HG03064 (cell line): Measurements from ENCODE around the gene COBLL1.

ENCODE experiments used
- ATAC-seq: cut with Tn5 transposase; IDR thresholded peaks from one replicate; pipeline ENCODE4 v1.9.1; 2021; ENCODE audit warnings: low read depth; ENCODE audit not compliant: unreplicated experiment

Gene COBLL1

GRCh38 chr2:164764474-164764873, 77.1 kb downstream of the COBLL1 start:
- no peak for ATAC-seq

- ATAC-seq, result no peak
Measured at GRCh38 chr2:164763431-164763830, 78.2 kb downstream of the COBLL1 start.

DNA sequence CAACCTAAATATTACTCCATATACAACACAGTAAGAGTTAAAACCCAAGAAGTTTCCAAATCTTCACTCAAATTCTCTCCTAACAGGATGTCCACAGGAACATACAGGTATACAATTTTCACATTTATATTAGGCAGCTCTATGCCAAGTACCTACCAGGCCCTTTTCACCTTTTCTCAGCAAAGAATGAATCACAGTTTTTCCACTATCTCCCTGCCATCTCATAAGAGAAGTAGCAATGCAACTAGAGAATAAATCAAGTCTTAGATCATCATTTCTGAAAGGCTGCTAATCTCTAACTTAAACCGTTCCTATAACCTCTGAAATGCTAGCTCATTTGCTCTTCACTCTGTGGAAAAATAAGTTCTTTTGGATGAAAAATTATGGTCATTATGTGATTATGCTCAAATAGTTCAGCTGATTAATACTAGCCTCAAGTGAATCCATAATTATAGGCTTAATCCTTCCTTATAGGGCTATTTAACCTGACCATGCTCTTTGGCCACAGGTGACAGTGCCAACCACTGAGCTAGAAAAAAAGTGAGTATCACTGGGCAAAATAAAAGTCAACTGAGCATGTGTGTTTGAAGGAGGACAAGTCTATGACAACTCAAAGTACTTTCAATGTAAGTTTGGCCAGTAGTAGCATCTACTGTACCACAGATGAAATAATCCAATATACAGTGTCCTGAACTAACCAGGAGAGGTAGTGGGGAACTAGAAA, 79.7 kb downstream of the COBLL1 start:
- no peak for ATAC-seq

GRCh38 chr2:164761201-164761600, 80.4 kb downstream of the COBLL1 start:
- peak; percentile 97 for ATAC-seq

- no peak for ATAC-seq
Measured at GRCh38 chr2:164760179-164760578, 81.4 kb downstream of the COBLL1 start.

GRCh38 chr2:164757934-164758695, 83.5 kb downstream of the COBLL1 start:
- no peak for ATAC-seq

DNA sequence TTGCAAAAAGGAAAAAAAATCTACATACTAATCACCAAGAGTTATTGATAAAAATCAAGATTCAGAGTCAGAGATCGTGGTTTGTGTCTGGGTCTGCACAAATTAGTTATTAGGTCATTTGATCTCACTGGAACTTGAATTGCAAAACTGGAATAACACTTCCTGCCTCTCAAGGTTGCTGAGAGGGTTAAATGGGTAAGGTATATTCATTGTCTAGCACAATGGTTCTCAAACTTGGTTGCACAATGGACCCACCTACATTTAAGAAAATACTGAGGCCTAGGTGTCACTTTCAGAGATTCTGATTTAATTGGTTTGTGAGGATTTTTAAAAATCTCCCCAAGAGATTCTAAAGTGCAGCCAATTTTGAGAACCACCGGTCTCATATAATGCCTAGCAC, 84.8 kb downstream of the COBLL1 start:
- ATAC-seq, result no peak

DNA sequence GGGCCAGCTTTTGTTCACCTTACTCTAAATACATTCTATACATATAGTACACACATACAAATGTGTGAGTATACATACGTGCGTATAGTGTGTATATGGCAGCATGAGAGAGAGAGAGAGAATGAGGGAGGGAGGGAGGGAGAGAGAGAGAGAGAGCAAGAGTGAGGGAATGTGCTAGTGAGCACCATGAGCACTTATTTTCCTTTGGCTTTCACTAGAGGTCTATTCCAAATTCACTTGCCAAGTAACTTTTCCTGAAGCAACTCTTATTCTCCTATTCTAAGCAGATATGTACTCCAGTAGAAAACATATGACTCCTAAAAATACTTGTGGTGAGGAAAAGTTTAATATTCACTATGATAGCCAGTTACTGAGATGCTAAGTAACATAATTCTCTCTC, 85.7 kb downstream of the COBLL1 start:
- ATAC-seq, result no peak

- ATAC-seq, result no peak
Measured at GRCh38 chr2:164754157-164755093, 87.2 kb downstream of the COBLL1 start.

DNA sequence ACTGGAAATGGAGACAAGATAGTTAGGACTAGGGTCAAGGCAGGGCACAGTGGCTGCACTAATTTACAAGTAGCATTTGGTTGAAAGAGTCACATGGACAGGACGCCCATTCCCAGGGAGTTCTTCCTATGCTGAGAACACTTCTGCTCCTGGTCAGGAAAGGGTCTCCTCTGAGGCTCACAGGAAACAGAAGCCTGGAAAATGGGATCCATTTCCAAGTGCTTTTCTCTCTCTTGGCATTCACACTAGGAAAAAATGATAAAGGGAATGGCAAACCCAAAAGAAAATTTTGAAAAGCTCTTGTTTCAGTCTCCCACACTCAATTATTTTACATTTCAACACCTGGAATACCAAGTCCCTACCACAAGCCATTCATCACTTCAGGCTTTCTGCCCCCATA, 88.7 kb downstream of the COBLL1 start:
- no peak for ATAC-seq

- no peak for ATAC-seq
Measured at GRCh38 chr2:164747783-164748433, 93.7 kb downstream of the COBLL1 start.

DNA sequence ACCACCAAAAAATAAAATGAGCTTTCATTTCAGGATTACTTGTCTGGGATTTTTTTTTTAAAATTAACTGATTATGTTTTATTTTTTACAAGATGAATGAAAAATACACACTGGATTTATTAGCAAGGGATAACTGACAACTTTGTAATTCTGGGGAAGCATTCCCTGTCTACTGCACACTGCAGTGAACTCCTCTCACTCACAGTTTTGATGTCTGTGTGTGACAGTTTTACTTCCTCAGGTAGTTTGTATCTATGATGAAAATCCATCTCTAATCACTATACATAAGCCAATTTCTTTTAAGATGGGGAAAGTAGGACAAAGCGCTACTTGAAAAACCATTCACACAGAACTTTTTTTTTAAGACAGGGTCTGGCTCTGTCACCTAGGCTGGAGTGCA, 94.5 kb downstream of the COBLL1 start:
- no peak for ATAC-seq

- ATAC-seq, result no peak
Measured at GRCh38 chr2:164746713-164747112, 94.9 kb downstream of the COBLL1 start.

GRCh38 chr2:164745012-164745797, 96.4 kb downstream of the COBLL1 start:
- no peak for ATAC-seq

GRCh38 chr2:164742738-164743317, 98.8 kb downstream of the COBLL1 start:
- no peak for ATAC-seq

DNA sequence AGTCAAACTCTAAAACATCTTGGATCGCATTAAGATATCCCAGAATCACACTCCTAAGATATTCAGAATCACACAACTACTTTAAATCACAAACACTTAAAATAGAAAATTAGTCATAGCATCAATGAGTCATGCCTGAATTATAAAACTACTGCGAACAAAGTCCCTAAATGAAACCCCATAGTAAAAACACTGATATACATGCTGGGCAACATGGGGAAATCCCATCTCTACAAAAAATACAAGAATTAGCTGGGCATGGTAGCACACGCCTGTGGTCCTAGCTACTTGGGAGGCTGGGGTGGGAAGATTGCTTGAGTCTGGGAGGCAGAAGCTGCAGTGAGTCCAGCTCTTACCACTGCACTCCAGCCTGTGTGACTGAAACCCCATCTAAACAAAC, 101.7 kb downstream of the COBLL1 start:
- ATAC-seq, result no peak

DNA sequence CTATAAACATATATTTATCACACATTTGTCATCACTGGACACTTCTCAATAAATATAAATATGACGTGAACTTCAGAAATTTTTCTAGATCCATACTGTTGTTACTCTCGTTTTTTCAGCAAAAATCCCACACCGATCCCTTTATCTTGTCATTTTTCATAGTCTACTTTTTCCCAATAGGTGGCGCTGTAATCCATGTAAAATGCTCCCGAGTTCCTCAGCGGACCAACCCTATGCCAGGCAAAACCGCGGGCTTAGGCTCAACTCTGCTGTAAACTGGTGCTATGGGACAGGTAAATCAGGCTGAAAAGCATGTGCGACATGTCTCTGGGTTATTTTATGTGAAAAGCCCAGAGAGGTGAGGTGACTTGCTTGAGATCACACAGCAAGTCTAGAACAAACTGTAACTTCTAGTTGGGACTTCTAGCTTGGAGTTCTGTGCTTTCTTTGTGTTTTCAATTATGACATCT, 104.0 kb downstream of the COBLL1 start:
- no peak for ATAC-seq

DNA sequence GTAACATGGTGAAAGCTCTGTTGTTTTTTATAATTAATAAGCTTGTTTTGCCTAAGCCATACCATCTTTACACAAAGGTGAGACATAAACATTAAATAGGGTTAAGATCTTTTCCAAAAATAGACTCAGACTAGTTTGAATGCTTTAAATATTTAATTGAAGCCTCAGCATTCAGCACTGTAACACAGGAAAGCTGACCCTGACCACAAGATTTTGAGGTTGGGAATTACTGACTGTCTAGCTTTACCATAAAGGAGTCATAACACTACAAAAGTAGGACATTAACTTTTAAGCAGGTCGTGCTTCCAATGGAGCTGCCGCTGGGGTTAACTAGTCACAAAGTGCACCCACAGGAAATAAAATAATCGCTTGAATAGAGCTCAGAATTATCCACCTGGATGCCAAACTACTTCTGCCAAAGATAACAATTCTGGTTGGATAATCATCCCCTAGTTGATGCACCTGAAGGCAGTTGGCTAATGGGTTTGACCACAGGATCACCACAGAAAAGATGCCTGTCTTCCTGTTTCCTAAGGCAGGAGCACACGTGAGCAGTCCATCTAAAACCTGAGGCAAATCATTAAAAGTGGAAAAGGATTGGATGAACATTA, 106.2 kb downstream of the COBLL1 start:
- no peak for ATAC-seq

DNA sequence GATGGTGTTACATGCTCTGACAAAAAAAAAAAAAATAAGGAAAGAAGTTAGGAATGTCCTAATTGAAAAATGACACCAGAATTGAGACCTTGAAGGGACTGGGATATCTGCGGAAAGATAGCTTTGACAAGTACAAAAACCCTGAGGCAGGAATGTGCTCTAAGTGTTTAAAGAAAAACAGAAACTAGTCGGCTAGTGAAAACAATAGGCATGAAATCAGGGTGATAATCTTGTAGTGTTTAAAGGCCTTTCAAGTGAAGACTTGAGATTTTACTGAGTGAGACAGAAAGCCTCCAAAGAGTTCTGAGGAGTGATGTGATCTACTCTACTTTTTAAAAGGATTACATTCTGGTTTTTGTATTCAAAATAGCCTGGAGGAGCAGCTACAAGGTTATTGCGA, 107.4 kb downstream of the COBLL1 start:
- no peak for ATAC-seq
